A673 (cell line): ENCODE measurements around the gene KAZN. TPM values are rescaled to one million over a fixed set of nuclear protein-coding genes. Genes with fewer than 3 reads are reported as not detected.

Experiments
- BruUV-seq: library from RNA; stranded (reverse); fragments of 400-500 nt; replicated peaks from 2 replicates; lab custom pipeline; 2021; lab: Mats Ljungman, UMichigan
- CTCF ChIA-PET: fragments of 300-600 bp; sonication (Branson Sonifier 250); formaldehyde crosslinking; loops from one replicate; lab custom pipeline; 2022; ENCODE audit warnings: antibody characterized with exemption; lab: Charles Lee
- POLR2A ChIA-PET: fragments of 300-600 bp; sonication (Branson Sonifier 250); formaldehyde crosslinking; loops from one replicate; lab custom pipeline; 2022; ENCODE audit warnings: antibody characterized with exemption; ENCODE audit not compliant: low non-redundant PET; lab: Charles Lee
- DNase-seq: peaks from one replicate; pipeline ENCODE4 v3.0.0-alpha.2; 2015; ENCODE audit warnings: low spot score
- H3K27ac ChIP-seq: fragments of 200-600 bp; sonication (generic); 2 replicates; pipeline ENCODE4 v1.5.1; 2016; ENCODE audit warnings: mixed run types, low read depth, mild to moderate bottlenecking, mixed read lengths, antibody characterized with exemption, low read length; ENCODE audit not compliant: poor library complexity, severe bottlenecking
- H3K27me3 ChIP-seq: fragments of 200-600 bp; sonication (generic); replicated peaks from 2 replicates; pipeline ENCODE4 v1.6.1; 2017; ENCODE audit warnings: mixed run types, low read depth, mild to moderate bottlenecking, mixed read lengths, antibody characterized with exemption, low read length; ENCODE audit not compliant: insufficient read depth, poor library complexity
- H3K36me3 ChIP-seq: fragments of 200-600 bp; sonication (generic); 2 replicates; pipeline ENCODE4 v1.6.1; 2016; ENCODE audit warnings: mixed run types, mild to moderate bottlenecking, mixed read lengths, antibody characterized with exemption, low read length; ENCODE audit not compliant: insufficient read depth, poor library complexity, severe bottlenecking
- H3K4me1 ChIP-seq: fragments of 200-600 bp; sonication (generic); 2 replicates; pipeline ENCODE4 v1.6.1; 2017; ENCODE audit warnings: mixed run types, mild to moderate bottlenecking, mixed read lengths, antibody characterized with exemption, low read length; ENCODE audit not compliant: insufficient read depth, poor library complexity, severe bottlenecking
- H3K4me3 ChIP-seq: fragments of 200-600 bp; sonication (generic); 2 replicates; pipeline ENCODE4 v1.5.1; 2016; ENCODE audit warnings: low read depth, mixed run types, mild to moderate bottlenecking, mixed read lengths, low read length; ENCODE audit not compliant: poor library complexity, severe bottlenecking
- H3K9me3 ChIP-seq: fragments of 200-600 bp; sonication (generic); 2 replicates; pipeline ENCODE4 v1.6.1; 2016; ENCODE audit warnings: mixed run types, low read depth, mild to moderate bottlenecking, mixed read lengths, antibody characterized with exemption, low read length; ENCODE audit not compliant: poor library complexity, severe bottlenecking
- EZH2 ChIP-seq: fragments of 200-600 bp; sonication (generic); IDR thresholded peaks from 2 replicates; pipeline ENCODE4 v1.6.1; 2017; ENCODE audit warnings: borderline replicate concordance, low read depth, mild to moderate bottlenecking, mixed read lengths, antibody characterized with exemption, low read length; ENCODE audit not compliant: poor library complexity, severe bottlenecking
- intact Hi-C: fragments of 100-400 bp; cut with micrococcal nuclease; formaldehyde crosslinking; loops from one replicate; pipeline ENCODE4 v1.10.0; 2022; ENCODE audit not compliant: unreplicated experiment
- total RNA-seq: library from RNA; stranded (reverse); gene quantifications from 2 replicates; pipeline ENCODE4 v1.2.3, GENCODE V29; 2021
- TF ChIP-seq, protein P1 (sequence below): fragments of 300-800, 200-600 bp; sonication (generic); conservative IDR thresholded peaks from 2 replicates; pipeline ENCODE4 v1.5.1; 2017; ENCODE audit warnings: low read depth, mild to moderate bottlenecking, antibody characterized with exemption, low read length, moderate library complexity, mixed read lengths

The KAZN gene
- total RNA-seq, 1 experiment from 2014 or later = 8.0 TPM

DNA sequence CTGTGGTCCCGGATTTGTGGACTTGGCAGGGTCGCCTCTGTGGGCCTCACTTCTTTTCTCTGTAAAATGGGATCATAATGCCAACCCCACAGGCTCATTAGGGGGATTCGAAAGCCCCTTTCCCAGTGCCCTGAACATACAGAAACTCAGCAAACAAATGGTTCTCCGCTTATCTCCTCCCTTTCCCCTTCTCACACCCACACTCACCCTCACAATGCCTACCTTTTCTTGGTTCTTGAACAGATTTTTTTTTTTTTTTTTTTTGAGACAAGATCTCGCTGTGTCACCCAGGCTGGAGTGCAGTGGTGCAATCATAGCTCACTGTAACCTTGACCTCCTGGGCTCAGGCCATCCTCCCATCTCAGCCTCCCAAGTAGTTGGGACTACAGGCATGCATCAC is 175.7 kb downstream of the KAZN start:
- no peaks in the 10 kb centered on the region for H3K36me3 ChIP-seq
- BruUV-seq = no TSS peak
- no peaks in the 10 kb centered on the region for H3K27me3 ChIP-seq
- TF ChIP-seq, protein P1, sequence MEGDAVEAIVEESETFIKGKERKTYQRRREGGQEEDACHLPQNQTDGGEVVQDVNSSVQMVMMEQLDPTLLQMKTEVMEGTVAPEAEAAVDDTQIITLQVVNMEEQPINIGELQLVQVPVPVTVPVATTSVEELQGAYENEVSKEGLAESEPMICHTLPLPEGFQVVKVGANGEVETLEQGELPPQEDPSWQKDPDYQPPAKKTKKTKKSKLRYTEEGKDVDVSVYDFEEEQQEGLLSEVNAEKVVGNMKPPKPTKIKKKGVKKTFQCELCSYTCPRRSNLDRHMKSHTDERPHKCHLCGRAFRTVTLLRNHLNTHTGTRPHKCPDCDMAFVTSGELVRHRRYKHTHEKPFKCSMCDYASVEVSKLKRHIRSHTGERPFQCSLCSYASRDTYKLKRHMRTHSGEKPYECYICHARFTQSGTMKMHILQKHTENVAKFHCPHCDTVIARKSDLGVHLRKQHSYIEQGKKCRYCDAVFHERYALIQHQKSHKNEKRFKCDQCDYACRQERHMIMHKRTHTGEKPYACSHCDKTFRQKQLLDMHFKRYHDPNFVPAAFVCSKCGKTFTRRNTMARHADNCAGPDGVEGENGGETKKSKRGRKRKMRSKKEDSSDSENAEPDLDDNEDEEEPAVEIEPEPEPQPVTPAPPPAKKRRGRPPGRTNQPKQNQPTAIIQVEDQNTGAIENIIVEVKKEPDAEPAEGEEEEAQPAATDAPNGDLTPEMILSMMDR = no peak
- no peak for TF ChIP-seq EZH2
- no peaks in the 10 kb centered on the region for H3K9me3 ChIP-seq
- no peak overlapping the region for H3K4me3 ChIP-seq
- CTCF ChIA-PET = no interaction called here
- intact Hi-C loops = no loop called here
- POLR2A ChIA-PET = no interaction called here
- DNase-seq = no peak
- H3K27ac ChIP-seq = no peak overlapping the region
- no peaks in the 10 kb centered on the region for H3K4me1 ChIP-seq

DNA sequence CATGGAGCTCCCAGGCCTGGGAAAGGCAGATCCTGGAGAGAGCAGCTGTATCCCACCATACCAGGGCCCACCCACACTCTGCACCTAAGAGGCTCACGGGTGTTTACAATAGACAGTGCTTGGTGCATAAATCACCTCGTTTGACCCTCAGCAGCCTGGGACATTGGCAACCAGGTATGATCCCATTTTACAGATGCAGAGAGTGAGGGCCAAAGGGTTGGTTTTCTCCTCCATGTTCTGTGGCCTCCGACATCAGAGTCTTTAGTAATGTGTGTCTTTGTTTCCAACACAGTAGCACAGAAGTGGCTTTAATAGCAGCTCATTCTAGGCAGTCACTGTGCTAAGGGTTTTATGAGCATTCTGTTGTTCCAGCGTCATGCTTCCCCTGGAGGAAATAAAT is 176.5 kb downstream of the KAZN start:
- H3K27me3 ChIP-seq = no peaks in the 10 kb centered on the region
- H3K36me3 ChIP-seq = no peaks in the 10 kb centered on the region
- no peaks in the 10 kb centered on the region for H3K9me3 ChIP-seq
- BruUV-seq = no TSS peak
- DNase-seq = no peak
- no peaks in the 10 kb centered on the region for H3K4me1 ChIP-seq
- POLR2A ChIA-PET = no interaction called here
- no peak for TF ChIP-seq EZH2
- TF ChIP-seq, protein P1 = no peak
- intact Hi-C loops = loop anchor here (5.0 kb wide), 2 partner anchors 252 to 272 kb away; no protein-coding TSS in a partner anchor
- CTCF ChIA-PET = no interaction called here
- no peak overlapping the region for H3K4me3 ChIP-seq
- no peak overlapping the region for H3K27ac ChIP-seq

DNA sequence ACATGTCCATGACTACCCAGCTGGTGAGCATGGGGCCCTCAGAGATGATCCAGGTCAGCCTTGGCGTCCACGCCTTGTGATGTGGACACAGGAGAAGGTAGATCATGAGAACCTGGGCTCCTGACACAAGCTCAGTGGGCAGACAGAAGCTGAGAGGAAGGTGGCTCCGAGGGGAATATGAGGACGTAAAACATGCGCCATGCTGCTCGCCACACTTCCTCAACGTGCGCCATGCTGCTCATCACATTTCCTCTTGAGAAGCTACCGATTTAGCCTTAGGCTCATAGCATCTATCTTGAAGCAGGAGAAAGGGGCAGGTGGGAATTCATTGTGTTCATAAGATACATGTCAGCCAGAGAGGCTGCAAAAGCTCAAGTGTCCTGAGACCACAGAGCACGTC is 176.9 kb downstream of the KAZN start:
- TF ChIP-seq, protein P1 = no peak
- no peak for TF ChIP-seq EZH2
- DNase-seq = no peak

More for the DNA sequence above, 176.9 kb downstream of the KAZN start:
- Histone ChIP-seq H3K36me3 (no peaks in the 10 kb centered on the region), H3K4me3 (no peak overlapping the region), H3K27me3 (no peaks in the 10 kb centered on the region), H3K27ac (no peak overlapping the region), H3K4me1 (no peaks in the 10 kb centered on the region), H3K9me3 (no peaks in the 10 kb centered on the region)
- ChIA-PET POLR2A (no interaction called here), CTCF (interaction anchor here (0.7 kb wide), 1 partner anchor 168 kb away, joined by 3 read pairs; no protein-coding TSS in a partner anchor)
- intact Hi-C loops = loop anchor here (5.0 kb wide), 2 partner anchors 252 to 272 kb away; no protein-coding TSS in a partner anchor
- no TSS peak for BruUV-seq
